ENCODE data around the gene FOXP1. TPM values are rescaled to one million over a fixed set of nuclear protein-coding genes. Genes with fewer than 3 reads are reported as not detected.

Gene FOXP1
- total RNA-seq, 2 donors from 2014 or later: 101 to 171 TPM

DNA sequence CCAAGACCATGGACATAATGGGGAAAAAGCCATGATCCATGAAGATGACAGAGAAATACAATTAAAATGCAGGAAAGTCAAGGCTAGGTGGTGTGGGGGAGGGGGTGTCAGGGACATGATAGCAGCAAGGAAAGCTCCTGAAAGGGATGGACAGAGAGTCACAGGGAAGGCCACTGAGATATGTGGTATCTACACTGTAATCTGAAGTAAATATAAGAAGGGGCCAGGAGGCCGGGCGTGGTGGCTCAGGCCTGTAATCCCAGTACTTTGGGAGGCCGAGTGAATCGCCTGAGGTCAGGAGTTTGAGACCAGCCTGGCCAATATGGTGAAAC, 62.5 kb downstream of the FOXP1 start:
- Mint-ChIP-seq H3K4me1 (peaks cover 9% of the 10 kb centered on the region), H3K9me3 (no peaks in the 10 kb centered on the region), H3K27me3 (no peaks in the 10 kb centered on the region), H3K36me3 (ENCODE audit: low read depth) (no peaks in the 10 kb centered on the region), H3K27ac (peak overlapping the region; percentile 37), H3K4me3 (peak overlapping the region; percentile 48)
- peak; percentile 34 for ATAC-seq (replicated peaks)

DNA sequence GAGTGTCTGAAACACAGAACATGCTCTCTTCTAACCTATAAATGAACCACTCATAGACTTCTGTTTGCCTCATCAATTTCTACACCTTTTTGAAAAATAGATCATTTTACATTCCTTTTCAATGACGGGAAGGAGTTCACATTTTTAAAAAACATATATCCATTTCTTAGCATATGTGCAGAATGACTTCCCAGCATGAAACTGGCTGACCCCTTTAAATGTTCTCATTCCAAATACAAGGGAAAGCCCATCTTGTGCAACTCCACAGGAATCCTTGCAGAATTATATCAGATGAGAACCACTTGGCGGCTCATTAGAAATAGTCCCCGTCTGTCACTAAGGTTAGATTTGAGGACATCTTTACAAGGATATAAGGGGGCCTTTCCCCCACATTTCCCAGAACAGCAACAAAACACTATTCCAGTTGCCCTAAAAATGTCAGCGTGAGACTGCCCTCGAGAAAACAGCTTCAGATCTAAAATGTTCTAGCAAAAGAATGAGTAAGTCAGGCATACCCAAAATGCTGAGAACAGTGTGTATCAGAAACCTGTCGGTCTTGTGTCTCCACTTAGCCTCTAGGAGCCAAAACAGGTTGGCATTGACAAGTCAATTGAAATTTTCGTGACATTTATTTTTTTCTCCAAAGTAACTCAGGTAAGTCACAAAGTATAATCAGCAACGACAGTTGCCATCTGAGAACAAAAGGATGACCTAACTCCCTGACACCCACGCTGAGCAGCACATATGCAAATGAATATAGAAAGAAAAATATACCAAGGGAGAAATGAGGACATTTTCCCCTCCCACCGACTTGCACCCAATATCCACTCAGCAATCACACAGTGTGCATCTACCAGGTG, 63.1 kb downstream of the FOXP1 start:
- Mint-ChIP-seq H3K9me3 (no peaks in the 10 kb centered on the region), H3K36me3 (ENCODE audit: low read depth) (no peaks in the 10 kb centered on the region), H3K27me3 (no peaks in the 10 kb centered on the region), H3K4me3 (peak overlapping the region; percentile 48), H3K4me1 (peaks cover 9% of the 10 kb centered on the region), H3K27ac (peak overlapping the region; percentile 37)
- ATAC-seq (replicated peaks): peak; percentile 84

DNA sequence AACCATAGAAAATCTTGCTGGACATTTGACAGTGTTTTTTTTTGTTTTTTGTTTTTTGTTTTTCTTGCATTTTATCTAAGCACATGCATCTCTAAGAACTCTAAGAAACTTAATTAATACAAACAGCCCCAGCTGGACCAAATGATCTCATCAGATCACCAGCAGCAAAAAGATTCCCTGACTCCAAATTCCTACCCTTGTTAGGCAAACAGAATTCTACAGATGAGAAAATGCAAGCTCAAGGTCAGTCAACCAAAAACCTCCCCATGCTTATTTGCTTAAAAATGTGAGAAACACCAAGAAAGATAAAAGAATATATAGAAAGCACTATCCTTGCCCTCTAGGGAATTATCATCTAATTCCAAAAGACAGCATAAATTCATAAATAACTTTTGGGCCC, 65.4 kb downstream of the FOXP1 start:
- Mint-ChIP-seq H3K27ac (no peak overlapping the region), H3K9me3 (no peaks in the 10 kb centered on the region), H3K4me3 (no peak overlapping the region), H3K4me1 (peaks cover 9% of the 10 kb centered on the region), H3K36me3 (ENCODE audit: low read depth) (no peaks in the 10 kb centered on the region), H3K27me3 (no peaks in the 10 kb centered on the region)
- ATAC-seq (replicated peaks): no peak

DNA sequence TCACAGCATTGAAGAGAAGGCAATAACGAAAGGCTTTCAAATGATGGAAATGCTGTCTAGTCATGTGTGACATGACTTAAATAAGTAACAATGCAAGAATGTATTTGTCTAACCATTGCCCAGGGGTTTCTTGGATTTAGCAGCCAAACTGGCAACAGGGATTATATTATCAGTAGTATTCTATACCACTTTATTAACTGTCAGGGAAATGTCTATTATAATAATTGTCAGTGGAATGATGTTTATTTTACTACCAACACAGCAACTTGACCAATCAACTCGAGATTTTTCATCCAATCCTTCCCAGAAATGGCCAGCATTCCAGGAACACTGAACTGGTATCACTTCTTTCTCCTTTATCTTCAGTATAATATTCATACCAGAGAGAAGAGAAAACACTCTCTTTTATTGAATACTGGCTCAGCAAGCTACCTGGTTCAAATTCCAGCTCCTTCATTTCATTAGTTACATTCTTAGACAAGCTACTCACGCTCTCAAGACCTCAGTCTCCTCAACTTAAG, 66.2 kb downstream of the FOXP1 start:
- no peaks in the 10 kb centered on the region for H3K36me3 Mint-ChIP-seq (ENCODE audit: low read depth)

DNA sequence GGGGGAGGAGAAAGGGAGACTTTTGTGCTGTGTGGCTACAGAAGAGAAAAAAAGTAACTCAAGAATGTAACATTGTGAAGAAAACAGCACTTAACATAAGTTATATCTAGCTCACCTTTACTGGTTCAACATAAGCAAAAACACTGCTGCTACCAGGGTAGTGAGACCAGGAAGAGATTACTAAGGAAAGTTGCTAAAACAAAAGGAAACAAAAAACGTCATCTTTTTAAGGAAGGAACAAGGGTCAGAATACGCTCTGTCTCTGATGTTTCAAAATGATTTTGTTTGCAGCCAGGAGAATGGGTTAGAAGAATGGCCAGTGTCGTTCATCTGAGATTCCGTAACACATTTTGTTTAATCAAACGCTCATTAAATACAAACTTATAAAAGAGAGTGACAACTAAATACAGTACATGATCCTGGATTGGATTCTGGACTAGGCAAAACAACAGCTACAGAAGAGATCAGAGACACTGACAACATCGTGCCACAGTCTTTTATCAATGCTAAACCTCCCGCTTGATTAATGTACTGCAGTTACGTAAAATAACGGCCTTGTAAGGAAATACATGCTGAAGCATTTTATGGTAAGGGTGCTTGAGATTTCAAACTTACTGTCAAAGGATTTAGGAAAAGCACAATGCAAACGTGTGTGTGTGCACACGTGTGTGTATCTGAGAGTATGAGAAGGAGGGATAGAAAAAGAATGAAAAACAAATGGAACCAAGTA, 67.7 kb downstream of the FOXP1 start:
- H3K4me3 Mint-ChIP-seq: no peak overlapping the region

More for the DNA sequence above, 66.2 kb downstream of the FOXP1 start:
- Mint-ChIP-seq H3K4me1 (peaks cover 11% of the 10 kb centered on the region), H3K27me3 (no peaks in the 10 kb centered on the region), H3K4me3 (no peak overlapping the region), H3K27ac (no peak overlapping the region), H3K9me3 (no peaks in the 10 kb centered on the region)
- no peak for ATAC-seq (replicated peaks)

DNA sequence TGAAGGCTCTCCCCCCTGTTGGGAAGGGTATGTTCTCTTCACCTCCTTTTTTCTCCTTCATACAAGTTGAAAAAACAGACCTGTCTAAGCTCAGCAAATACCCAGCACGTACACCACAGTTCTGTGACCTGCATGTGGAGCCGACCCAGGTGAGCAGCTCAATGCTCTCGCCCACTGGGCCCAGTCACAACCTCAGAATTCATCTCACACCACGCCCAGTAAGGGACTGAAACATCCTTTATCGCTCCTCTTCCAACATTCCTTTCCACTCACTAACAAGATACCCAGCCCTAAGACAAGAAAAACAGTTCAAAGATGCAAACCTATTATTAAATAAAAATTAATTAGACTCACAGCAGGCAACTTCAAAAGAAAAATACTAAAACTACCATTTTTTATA, 68.9 kb downstream of the FOXP1 start:
- Mint-ChIP-seq H3K27ac (no peak overlapping the region), H3K36me3 (ENCODE audit: low read depth) (no peaks in the 10 kb centered on the region), H3K27me3 (no peaks in the 10 kb centered on the region), H3K9me3 (no peaks in the 10 kb centered on the region), H3K4me3 (no peak overlapping the region), H3K4me1 (peaks cover 8% of the 10 kb centered on the region)
- ATAC-seq (replicated peaks): no peak

More for the DNA sequence above, 67.7 kb downstream of the FOXP1 start:
- no peak for ATAC-seq (replicated peaks)
- Mint-ChIP-seq H3K4me1 (peaks cover 15% of the 10 kb centered on the region), H3K36me3 (ENCODE audit: low read depth) (no peaks in the 10 kb centered on the region), H3K9me3 (no peaks in the 10 kb centered on the region), H3K27me3 (no peaks in the 10 kb centered on the region), H3K27ac (no peak overlapping the region)

DNA sequence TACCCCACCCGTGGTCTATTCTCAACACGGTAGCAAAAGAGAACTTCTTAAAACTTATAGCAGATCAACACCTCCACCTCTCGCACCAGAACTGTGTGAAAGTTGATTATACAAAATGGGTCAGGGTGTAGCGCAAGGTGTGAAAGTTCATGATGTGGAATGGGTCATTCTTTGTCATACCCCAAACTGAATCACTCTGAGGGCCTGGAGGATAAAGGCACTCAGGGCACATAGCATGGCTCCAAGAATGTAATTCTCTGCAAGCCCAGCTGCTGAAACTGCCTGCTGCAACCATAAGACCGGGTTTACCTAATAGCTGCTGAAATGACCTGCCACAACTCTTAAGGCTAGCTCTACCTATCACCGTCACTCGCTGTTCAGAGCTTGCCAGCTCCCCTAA, 70.0 kb downstream of the FOXP1 start:
- Mint-ChIP-seq H3K27ac (no peak overlapping the region), H3K36me3 (ENCODE audit: low read depth) (no peaks in the 10 kb centered on the region), H3K9me3 (no peaks in the 10 kb centered on the region), H3K4me1 (peaks cover 8% of the 10 kb centered on the region), H3K4me3 (no peak overlapping the region), H3K27me3 (no peaks in the 10 kb centered on the region)
- peak; percentile 53 for ATAC-seq (replicated peaks)

DNA sequence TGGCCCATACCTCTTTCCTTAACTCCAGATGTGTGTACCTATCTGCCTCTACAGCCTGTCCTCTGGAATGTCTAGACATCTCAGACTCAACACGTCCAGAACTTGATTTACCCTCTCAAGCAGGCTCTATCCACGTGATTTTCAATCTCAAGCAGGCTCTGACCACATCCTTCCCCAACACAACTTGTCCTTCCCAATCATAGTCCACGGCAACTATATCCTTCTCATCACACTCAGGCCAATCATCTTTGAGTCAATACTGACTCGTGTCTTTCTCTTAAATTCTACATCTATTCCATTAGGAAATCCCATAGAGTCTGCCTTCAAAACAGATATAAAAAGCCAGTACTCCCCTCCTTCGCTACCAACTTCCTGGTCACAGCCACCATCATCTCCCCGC, 70.4 kb downstream of the FOXP1 start:
- Mint-ChIP-seq H3K9me3 (no peaks in the 10 kb centered on the region), H3K27me3 (no peaks in the 10 kb centered on the region), H3K4me1 (peaks cover 8% of the 10 kb centered on the region), H3K36me3 (ENCODE audit: low read depth) (no peaks in the 10 kb centered on the region), H3K4me3 (no peak overlapping the region), H3K27ac (no peak overlapping the region)
- ATAC-seq (replicated peaks): no peak

DNA sequence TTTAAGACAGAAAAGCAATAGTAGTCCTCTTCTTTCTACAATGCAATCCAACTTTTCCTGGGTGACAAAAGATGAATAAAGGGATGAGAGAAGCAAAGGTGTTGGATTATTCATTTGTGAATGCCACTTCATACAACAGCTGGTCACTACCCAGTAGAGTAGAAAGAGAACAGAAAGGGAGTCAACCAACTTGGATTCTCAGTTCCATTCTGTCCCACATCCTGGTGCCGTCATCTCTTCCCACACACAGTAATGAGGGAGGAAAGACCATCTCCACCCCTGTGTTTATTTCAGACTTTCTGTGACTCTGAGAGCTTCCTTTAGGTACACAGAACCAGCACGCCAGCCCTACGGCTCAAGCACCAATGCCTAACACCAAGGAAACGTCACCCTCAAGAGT, 71.0 kb downstream of the FOXP1 start:
- no peaks in the 10 kb centered on the region for H3K36me3 Mint-ChIP-seq (ENCODE audit: low read depth)
- peak overlapping the region; percentile 25 for H3K4me3 Mint-ChIP-seq
- H3K27me3 Mint-ChIP-seq: no peaks in the 10 kb centered on the region
- H3K9me3 Mint-ChIP-seq: no peaks in the 10 kb centered on the region
- ATAC-seq (replicated peaks): peak; percentile 80
- peaks cover 8% of the 10 kb centered on the region for H3K4me1 Mint-ChIP-seq
- peak overlapping the region; percentile 47 for H3K27ac Mint-ChIP-seq

DNA sequence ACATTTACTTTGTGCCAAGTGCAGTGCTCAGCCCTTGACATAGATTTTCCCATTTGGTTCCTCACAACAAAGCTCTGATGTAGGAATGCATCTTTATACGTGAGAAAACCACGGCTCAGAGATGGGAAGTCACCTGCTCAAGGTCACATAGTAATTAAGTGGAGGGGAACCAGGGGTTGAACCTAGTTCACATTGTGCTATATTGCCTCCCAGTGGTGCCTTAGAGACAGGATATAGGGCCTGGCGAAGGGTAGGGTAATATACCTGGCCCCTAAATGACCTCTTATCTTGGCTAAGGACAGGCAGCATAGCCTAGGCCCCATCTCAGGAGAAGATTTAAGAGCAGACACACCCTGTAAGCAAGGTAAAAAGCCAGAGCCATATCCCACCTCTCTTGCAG, 71.5 kb downstream of the FOXP1 start:
- Mint-ChIP-seq H3K27me3 (no peaks in the 10 kb centered on the region), H3K36me3 (ENCODE audit: low read depth) (no peaks in the 10 kb centered on the region), H3K4me3 (peak overlapping the region; percentile 25), H3K27ac (peak overlapping the region; percentile 47), H3K9me3 (no peaks in the 10 kb centered on the region), H3K4me1 (peaks cover 8% of the 10 kb centered on the region)
- peak; percentile 82 for ATAC-seq (replicated peaks)

DNA sequence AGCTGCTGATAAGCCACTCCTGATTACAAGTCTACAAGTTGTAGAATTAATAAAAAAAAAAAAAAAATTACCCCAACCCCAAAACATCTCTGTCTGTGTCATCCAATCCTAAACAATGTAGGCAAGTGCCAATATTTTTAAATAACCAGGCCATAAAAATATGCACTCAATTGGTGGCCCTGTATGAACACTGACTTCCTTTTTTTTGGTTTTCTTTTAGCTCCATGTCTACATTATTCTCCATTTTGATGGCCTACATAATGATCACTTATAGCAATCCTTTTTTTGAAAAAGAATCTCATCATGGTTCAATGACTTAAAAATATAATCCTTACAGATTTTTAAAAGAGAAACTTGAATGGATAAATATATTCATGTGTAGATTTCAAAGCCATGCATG, 72.1 kb downstream of the FOXP1 start:
- ATAC-seq (replicated peaks): no peak
- Mint-ChIP-seq H3K4me3 (no peak overlapping the region), H3K4me1 (peaks cover 13% of the 10 kb centered on the region), H3K36me3 (ENCODE audit: low read depth) (no peaks in the 10 kb centered on the region), H3K9me3 (no peaks in the 10 kb centered on the region), H3K27ac (peak overlapping the region; percentile 47), H3K27me3 (no peaks in the 10 kb centered on the region)

DNA sequence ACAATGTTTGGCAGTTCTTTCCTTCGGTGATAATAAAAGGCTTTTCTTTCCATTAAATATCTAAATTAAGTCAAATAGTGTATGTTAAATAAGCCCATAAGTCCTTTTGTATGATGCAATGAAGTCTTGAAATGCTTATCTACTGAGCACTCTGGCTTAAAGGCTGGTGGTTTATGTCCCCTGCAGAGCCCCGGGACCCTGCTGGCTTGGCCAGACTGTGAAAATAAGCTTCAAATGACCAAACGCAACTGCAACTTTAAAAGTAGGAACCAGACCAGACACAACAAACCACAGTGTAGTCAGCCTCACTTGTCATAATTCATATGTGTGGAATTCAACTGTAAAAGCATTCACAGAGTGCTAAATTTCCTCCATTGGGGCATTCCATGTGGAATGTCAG, 72.5 kb downstream of the FOXP1 start:
- Mint-ChIP-seq H3K36me3 (ENCODE audit: low read depth) (no peaks in the 10 kb centered on the region), H3K4me3 (no peak overlapping the region), H3K4me1 (peaks cover 13% of the 10 kb centered on the region), H3K27me3 (no peaks in the 10 kb centered on the region), H3K27ac (no peak overlapping the region), H3K9me3 (no peaks in the 10 kb centered on the region)
- no peak for ATAC-seq (replicated peaks)

DNA sequence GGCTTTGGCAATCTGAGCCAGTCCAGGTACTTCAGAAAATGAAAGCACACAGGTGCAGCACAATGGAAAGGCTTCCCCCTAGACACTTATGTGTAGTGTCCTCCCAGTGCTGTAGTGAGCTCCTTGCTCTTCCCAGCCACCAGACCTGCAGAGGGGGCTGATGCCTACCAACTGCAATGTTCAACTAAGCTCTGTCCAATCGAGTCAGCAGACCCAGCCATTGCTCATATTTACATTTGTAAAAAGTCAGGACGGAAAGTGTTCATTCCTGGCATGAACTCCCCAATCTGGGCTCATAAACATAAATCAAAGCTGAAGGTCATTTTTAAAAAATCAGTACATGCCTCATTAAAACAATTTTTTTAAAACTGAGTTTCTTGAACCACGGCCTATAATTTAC, 73.0 kb downstream of the FOXP1 start:
- Mint-ChIP-seq H3K9me3 (no peaks in the 10 kb centered on the region), H3K4me3 (no peak overlapping the region), H3K27ac (no peak overlapping the region)

DNA sequence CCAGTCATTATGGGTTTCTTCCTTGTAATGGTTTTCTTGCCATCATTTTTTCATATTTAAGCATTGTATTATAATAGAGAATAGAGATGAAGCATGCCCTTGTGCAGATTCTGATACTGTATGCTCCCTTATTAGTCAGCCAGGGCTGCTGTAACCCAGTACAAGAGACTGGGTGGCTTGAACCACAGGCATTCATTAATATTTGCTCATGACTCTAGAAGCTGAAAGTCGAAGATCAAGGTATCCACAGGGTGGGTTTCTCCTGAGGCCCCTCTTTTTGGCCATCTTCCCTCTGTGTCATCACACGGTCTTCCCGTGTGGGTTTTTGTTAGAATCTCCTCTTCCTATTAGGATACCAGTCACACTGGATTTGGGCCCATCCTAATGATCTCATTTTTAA, 74.5 kb downstream of the FOXP1 start:
- Mint-ChIP-seq H3K27ac (no peak overlapping the region), H3K9me3 (no peaks in the 10 kb centered on the region), H3K4me3 (no peak overlapping the region), H3K4me1 (peaks cover 19% of the 10 kb centered on the region), H3K27me3 (no peaks in the 10 kb centered on the region), H3K36me3 (ENCODE audit: low read depth) (no peaks in the 10 kb centered on the region)
- ATAC-seq (replicated peaks): no peak

More for the DNA sequence above, 73.0 kb downstream of the FOXP1 start:
- no peaks in the 10 kb centered on the region for H3K36me3 Mint-ChIP-seq (ENCODE audit: low read depth)
- no peaks in the 10 kb centered on the region for H3K27me3 Mint-ChIP-seq
- peaks cover 13% of the 10 kb centered on the region for H3K4me1 Mint-ChIP-seq
- ATAC-seq (replicated peaks): no peak

Data from activated T-helper 17 cell treated with anti-CD3 and anti-CD28 coated beads, Interleukin-2, amount 50 U/mL, for 72 hours (primary cell).